Measurements from ENCODE around the gene CGB5.

Gene CGB5

DNA sequence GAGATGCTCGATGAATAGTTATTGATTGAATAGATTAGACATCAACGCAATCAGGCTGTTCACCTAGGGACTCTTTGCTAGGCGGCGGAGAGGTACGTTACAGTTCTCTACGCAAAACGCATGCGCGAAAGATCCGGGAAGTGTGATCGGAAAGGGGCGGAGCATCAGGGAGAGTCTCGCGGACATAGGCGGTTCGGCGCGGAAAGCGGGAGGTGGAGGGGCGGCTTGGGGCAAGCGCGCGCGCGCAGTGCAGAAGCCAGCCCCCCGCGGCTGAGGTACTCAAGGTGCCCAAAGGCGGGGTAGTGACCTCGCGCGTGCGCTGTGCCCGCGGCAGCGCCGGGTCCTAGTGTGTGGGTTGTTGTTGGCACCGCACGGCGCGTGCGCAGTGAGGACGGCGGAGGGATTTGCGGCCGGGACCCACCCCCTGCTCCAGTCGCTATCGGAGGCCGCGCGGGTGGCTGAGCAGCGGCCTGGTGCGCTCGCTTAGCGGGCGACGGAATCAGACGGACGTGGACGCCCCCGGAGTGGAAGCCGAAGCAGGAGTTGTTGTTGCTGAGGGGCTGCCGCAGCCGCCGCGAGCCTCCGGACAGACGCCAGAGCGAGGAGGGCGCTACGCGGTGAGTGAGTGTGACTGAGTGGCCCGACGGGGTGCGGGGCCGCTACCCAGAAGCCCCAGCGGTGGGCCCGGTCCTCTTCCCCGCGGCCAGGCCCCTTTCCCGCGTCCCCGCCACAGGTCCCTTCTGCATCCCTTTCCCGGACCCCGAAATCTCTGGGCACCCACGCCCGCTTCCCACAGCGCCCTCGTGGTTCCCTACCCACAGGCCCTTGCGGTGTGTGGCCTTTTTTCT, 41.6 kb downstream of the CGB5 start, which contains the start of gene SNRNP70:
SNRNP70 (plus strand) TSS at position 432 of the 848 bp plus-strand sequence. CDS start 964 bp downstream, outside the sequence.
- DNase-seq (ENCODE audit: extremely low read depth in 1 of 2, low read depth in 1 of 2) = peak; percentile 99

GRCh38 chr19:49085868-49086232, 42.2 kb downstream of the CGB5 start:
- no peak for DNase-seq (ENCODE audit: extremely low read depth in 1 of 2, low read depth in 1 of 2)

GRCh38 chr19:49086296-49086695, 42.6 kb downstream of the CGB5 start:
- no peak for DNase-seq (ENCODE audit: extremely low read depth in 1 of 2, low read depth in 1 of 2)

DNA sequence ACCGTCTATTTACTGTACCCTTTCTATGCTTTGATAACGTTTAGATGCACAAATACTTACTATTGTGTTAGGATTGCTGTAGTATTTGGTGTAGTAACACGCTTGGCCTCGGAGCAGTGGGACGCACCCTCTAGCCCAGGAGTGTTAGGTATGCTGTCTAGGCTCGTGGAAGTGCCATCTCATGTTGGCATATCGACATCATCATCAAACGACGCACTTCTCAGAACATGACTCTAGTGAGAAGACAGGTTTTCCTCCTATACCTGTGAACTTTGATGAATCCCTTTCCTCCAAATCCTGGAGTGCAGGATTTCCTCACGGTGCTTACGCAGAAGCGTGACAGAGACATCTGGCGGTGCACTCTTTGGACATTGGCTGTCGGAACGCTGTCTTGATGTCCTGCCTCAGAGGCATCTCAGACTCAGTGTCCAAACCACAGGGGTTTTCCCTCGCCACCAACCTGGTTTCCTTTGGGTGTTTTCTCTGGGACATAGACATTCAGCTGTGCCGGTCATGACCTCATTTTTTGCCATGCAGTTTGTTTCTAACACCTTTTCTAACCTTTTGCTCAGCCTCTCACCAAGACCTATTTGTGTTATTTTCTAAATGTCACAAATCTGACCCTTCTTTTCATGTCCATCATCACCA, 47.9 kb downstream of the CGB5 start:
- DNase-seq (ENCODE audit: extremely low read depth in 1 of 2, low read depth in 1 of 2) = no peak

DNA sequence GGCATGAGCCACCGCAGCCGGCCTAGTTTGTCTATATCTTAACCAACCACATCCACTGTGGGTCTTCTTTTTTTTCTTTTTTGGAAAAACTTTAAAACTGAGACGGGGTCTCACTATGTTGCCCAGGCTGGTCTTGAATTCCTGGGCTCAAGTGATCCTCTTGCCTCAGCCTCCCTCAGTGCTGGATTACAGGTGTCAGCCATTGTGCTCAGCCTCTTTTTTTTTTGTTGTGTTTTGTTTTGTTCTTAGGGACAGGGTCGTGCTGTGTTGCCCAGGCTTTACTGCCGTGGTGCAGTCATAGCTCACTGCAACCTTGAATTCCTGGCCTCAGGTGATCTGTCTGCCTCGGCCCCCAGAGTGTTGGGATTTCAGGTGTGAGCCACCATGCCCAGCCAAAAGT, 49.0 kb downstream of the CGB5 start:
- no peak for DNase-seq (ENCODE audit: extremely low read depth in 1 of 2, low read depth in 1 of 2)
